HG02840 (cell line): ENCODE data around the gene TMEM255B.
"Not testable (repeated sequence)": the region's sequence is repeated elsewhere in the genome, so short reads cannot be mapped to it uniquely, and the experiment has no call there.

Experiments used
- ATAC-seq: cut with Tn5 transposase; IDR thresholded peaks from one replicate; pipeline ENCODE4 v1.9.1; 2021; ENCODE audit warnings: mild to moderate bottlenecking, moderate library complexity, moderate number of reproducible peaks; ENCODE audit not compliant: unreplicated experiment, low FRiP score

The TMEM255B gene

GRCh38 chr13:113734099-113734825, 24.8 kb upstream of the TMEM255B start:
- ATAC-seq, result no peak

GRCh38 chr13:113734826-113735125, 24.2 kb upstream of the TMEM255B start:
- ATAC-seq, result no peak

GRCh38 chr13:113735194-113735593, 23.8 kb upstream of the TMEM255B start:
- no peak for ATAC-seq

- ATAC-seq, result no peak
Observed at GRCh38 chr13:113735750-113736149, 23.3 kb upstream of the TMEM255B start.

- ATAC-seq, result no peak
Observed at GRCh38 chr13:113736258-113736731, 22.7 kb upstream of the TMEM255B start.

GRCh38 chr13:113737803-113738202, 21.2 kb upstream of the TMEM255B start:
- no peak for ATAC-seq

GRCh38 chr13:113739527-113740285, 19.3 kb upstream of the TMEM255B start:
- ATAC-seq, result no peak

GRCh38 chr13:113740286-113740556, 18.8 kb upstream of the TMEM255B start:
- ATAC-seq, result no peak

- ATAC-seq, result no peak
Observed at GRCh38 chr13:113740661-113741060, 18.4 kb upstream of the TMEM255B start.

- ATAC-seq, result no peak
Observed at GRCh38 chr13:113741191-113741668, 17.8 kb upstream of the TMEM255B start.

- ATAC-seq, result no peak
Observed at GRCh38 chr13:113742000-113742441, 17.0 kb upstream of the TMEM255B start.

GRCh38 chr13:113742445-113743120, 16.4 kb upstream of the TMEM255B start:
- no peak for ATAC-seq

- ATAC-seq, result no peak
Observed at GRCh38 chr13:113743366-113744195, 15.4 kb upstream of the TMEM255B start.

GRCh38 chr13:113744197-113745000, 14.6 kb upstream of the TMEM255B start:
- ATAC-seq, result no peak

GRCh38 chr13:113745059-113745458, 14.0 kb upstream of the TMEM255B start:
- ATAC-seq, result no peak

GRCh38 chr13:113745500-113746142, 13.4 kb upstream of the TMEM255B start:
- ATAC-seq, result not testable (repeated sequence)

GRCh38 chr13:113746143-113746525, 12.9 kb upstream of the TMEM255B start:
- no peak for ATAC-seq

- ATAC-seq, result no peak
Observed at GRCh38 chr13:113746671-113747070, 12.4 kb upstream of the TMEM255B start.

GRCh38 chr13:113747291-113747833, 11.7 kb upstream of the TMEM255B start:
- ATAC-seq, result no peak
